ENCODE results near the gene URB1.
"Not testable (repeated sequence)": the region's sequence is repeated elsewhere in the genome, so short reads cannot be mapped to it uniquely, and the experiment has no call there.

Gene URB1

DNA sequence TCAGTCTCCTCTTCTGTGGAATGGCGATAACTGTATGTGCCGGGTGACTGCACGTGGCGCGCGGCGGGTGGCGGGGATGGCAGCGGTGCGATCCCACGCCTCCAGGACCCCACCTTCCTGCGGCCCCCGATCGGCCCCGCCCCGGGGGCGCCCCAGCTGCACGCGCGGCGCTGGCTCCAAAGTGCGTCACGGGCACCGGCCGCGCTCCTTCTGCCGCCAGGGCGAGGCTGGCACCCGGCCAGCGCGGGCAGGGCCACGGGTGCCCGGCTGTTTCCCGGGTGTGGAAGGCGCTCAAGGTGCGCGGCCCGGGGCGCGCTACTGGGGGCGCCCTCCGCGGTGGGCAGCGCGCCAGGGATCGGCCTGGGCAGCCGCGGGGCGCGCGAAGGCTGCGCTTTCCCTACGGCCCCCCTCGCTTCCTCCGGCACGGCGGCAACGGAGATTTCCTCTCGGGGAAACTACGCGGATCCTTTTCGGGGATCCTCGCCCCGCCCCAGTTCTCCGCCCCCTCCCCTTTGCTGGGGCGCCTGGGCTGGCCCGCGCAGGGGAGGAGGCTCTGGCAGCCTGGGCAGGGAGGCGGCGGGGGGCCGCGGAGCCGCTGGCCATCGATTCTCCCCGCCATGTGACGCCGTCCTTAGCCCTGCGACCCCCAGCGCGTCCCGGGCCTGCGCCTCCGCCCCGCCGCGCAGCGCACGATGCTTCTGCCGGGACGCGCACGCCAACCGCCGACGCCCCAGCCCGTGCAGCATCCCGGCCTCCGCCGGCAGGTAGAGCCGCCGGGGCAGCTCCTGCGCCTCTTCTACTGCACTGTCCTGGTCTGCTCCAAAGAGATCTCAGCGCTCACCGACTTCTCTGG is 19.6 kb upstream of the URB1 start, which contains the start of gene EVA1C:
Gene EVA1C (plus strand): TSS at position 545 of the 853 bp plus-strand sequence. CDS start 148 bp downstream, at position 693.
- DNase-seq (ENCODE audit: low read depth in 2 of 2) = peak; percentile 73 to 76

DNA sequence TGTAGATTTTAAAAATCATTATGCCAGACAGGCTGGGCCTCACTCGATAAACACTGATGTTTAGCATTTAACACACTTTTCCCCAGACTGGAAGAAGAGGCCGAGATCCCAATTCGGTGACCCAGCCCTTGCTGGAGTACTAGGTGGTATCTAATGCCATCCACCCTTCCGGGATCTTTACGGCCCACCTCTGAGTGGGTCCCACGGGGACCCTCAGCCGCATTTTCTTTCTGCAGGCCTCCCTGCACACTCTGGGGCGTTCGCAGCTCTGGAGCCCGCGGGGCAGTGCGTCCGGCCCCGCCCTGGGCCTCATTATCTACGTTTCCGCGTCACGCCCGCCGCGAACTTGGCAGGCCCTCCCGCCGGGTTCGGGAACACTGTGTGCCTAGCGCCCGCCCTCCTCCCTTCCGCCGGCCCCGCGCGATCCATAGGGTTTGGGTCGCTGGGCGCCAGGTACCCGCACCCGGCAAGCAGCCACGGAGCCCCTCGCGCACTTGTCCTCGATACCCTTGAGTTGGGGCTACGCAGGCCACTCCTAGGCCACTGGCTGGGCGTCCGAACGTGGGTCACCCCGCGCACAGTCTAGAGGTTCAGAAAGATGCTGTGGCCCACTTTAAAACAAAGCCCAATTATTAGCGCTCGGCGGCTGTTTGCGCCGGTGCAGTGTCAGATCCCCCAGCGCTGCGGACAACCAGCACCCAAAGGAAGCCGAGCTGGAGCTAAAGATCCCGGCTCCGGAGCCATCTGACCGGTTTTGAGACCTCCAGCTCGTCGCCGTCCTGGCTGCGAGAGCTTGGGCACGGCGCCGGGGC is 18.7 kb upstream of the URB1 start:
- DNase-seq (ENCODE audit: low read depth in 2 of 2) = peak; percentile 46 to 60

DNA sequence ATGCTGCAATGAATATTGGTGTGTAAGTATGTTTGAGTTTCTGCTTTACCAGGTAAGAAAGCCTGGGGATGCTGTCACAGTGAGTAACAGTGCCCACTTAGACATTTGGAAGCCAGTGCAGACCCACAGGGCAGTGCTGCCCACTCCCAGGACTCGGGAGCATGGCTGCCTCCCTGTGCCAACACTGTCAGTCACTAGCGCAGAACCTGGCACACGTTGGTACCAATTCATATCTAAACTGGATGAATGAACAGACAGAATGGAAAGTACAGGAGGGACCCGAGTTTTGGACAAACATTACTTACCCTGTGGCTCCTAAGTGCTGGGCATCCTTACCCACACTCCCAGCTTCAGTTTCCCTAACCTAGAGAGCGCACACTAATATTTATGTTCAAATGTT is 18.1 kb upstream of the URB1 start:
- DNase-seq (ENCODE audit: low read depth in 2 of 2) = no peak

DNA sequence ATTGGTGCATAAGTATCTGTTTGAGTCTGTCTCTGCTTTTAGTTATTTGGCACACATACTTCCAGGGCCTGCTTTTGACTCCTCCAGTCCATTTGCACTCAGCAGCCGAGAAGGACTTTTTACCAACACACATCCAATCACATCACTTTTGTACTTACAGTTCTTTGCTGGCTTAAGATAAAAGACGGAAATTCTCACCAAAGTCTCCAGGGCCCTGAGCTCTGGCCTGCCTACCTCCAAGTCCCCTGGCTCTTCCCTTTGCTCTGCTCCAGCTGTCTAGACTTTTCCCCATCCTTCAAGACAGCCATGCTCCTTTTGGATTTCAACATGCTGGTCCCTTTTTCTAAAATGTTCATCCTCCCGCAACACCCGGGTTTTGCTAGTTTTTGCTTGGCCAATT is 17.5 kb upstream of the URB1 start:
- no peak for DNase-seq (ENCODE audit: low read depth in 2 of 2)

DNA sequence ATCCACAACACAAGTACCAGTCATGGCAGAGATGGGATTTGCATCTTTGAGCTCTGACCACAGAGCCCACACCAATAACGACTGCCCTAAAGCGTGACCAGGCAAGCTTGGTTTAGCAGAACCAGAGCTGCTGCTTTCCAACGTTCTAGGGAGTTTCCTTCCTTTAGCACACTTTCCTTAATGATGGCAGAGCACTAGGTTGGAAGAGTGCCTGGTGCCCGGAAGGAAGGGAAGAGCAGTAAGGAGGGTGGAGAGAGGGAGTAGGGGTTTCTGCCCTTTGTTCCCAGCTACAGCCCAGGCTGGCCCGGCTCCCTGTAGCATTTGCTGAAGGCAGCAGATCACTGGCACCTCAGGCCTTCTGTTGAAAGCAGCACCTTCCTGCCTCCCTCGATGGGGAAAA is 13.6 kb upstream of the URB1 start:
- DNase-seq (ENCODE audit: low read depth in 2 of 2) = no peak

DNA sequence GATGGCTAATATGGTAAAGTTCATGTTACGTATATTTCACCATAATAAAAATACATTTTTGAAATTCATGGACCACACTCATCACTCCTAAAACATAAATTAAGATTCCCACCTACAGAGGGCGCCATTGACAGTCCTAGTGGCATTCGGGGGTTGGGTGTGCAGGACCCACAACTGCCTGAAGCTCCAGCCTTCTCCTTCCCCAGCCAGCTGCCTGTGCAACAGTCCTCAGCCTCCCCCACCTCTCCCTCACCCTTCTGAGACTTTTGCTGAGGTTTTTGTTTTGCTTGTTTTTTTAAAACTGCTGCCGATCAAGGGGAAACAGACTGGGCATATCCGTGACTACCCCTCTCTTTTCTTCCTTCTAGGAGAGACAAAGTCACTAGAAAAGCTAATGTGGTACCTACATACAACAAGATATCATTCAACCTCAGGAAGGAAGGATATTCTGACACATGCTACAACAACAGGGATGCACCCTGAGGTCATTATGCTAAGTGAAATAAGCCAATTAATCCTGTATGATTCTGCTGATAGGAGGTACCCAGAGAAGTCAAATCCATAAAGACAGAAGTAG is 10.5 kb upstream of the URB1 start:
- peak; percentile 14 to 55 for DNase-seq (ENCODE audit: low read depth in 2 of 2)

DNA sequence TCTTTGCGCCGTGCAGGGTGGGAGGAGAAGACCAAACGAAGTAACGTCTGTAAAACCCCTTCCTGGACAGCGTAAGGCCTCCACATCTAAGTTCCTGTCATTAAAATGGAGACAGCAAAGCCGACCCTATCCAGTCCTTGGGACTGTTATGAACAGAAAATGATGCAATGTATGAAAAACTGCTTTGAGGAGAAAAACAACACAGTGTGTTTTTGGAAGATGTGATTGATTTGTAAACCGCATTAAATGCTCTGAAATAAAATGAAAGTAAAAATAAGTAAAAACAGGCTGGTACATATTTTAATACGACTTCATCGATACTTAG is 827 bp upstream of the URB1 start:
- DNase-seq (ENCODE audit: low read depth in 2 of 2) = no peak

DNA sequence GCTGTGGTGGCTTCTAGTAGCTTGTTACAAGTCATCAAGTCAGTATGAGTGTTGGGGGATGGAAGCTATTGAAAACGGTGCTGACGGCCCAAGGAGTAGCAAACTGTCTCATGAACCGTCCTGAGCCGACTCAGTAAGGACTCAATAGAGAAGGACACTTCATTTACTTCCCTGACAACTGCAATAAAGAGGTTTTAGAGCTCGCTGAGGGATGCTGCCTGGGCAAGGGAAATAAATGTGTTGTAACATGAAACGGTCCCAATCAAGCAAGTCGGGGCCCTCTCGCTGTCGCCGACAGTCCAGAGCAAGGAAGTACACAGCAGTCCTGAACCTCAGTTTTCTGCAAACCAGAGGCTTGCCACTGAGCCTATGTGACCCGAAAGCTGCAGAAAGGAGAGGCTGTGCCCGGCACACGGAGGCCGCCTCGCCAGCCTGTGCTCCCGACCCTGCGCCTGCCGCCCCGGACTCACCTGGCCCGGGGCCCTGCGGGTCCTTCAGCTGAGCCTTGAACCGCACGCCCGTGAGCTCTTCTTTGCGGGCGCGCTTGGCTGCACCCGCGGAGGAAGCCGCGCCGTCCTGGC is 423 bp downstream of the URB1 start:
- no peak for DNase-seq (ENCODE audit: low read depth in 2 of 2)

DNA sequence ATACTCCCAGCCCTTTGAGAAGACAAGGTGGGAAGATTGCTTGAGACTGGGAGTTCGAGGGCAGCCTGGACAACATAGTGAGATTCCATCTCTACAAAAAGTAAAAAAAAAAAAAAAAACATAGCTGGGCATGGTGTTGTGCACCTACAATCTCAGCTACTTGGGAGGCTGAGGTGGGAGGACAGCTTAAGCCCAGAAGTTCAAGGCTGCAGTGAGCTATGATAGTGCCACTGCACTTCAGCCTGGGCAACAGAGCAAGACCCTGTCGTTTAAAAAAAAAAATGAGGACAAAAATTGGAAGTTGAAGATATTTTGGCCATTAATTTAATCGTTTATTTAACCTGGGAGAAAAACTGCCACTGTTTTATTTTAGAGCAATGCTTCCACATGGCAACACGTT is 1.1 kb downstream of the URB1 start:
- no peak for DNase-seq (ENCODE audit: low read depth in 2 of 2)

DNA sequence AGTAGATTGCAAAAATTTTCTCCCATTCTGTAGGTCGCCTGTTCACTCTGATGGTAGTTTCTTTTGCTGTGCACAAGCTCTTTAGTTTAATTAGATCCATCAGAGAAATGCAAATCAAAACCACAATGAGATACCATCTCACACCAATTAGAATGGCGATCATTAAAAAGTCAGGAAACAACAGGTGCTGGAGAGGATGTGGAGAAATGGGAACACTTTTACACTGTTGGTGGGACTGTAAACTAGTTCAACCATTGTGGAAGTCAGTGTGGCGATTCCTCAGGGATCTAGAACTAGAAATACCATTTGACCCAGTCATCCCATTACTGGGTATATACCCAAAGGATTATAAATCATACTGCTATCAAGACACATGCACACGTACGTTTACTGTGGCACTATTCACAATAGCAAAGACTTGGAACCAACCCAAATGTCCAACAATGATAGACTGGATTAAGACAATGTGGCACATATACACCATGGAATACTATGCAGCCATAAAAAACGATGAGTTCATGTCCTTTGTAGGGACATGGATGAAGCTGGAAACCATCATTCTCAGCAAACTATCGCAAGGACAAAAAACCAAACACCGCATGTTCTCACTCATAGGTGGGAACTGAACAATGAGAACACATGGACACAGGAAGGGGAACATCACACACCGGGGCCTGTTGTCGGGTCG is 2.1 kb downstream of the URB1 start:
- DNase-seq (ENCODE audit: low read depth in 2 of 2) = not testable (repeated sequence)

DNA sequence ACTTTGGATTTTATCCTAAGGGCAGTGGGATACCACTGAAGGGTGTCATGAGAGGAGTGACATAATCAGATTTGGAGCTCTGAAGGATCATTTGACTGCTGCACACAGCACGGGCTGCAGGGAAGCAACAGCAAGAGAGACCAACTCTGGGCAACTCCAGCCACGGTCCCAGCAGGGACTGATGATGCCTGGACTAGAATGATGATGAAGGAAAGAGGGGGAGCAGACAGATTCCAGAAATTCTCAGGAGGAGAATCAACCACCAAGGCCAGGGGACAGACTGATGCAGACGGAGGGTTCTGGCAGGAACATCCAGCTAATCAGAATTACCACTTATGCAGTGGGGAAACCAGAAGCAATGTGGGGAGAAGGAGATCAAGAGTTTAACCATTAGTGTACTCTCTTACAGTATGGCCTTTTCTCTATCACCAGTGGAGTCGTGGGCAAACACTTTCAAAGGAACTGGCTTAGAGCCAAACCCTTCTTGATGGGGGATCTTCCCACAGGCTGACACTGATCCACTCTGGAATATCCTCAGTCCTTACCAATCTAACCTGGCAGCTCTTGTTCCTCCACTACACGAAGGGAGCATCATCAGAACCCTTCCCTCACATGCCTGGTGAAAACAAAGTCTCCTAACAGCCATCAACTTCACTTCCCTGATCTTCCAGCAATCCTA is 3.3 kb downstream of the URB1 start:
- DNase-seq (ENCODE audit: low read depth in 2 of 2) = no peak

DNA sequence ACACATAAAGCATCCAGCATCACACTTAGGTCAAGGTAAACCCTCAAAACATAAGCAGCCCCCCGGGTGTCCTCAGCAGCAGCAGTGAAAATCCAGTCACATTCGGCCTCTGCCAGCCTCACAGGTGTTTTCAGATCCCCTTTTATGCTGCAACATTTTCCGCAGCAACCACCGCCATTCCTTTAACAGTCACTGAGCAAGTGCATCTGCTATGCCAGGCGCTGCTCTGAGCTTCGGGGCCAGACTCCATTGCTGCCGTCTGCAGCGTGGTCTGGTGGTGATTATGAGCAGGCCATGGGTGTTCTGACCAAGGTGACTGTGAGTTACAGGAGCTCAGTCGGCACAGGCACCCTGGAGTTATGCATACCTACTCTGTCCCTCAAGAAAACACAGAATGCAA is 4.5 kb downstream of the URB1 start:
- DNase-seq (ENCODE audit: low read depth in 2 of 2) = no peak

DNA sequence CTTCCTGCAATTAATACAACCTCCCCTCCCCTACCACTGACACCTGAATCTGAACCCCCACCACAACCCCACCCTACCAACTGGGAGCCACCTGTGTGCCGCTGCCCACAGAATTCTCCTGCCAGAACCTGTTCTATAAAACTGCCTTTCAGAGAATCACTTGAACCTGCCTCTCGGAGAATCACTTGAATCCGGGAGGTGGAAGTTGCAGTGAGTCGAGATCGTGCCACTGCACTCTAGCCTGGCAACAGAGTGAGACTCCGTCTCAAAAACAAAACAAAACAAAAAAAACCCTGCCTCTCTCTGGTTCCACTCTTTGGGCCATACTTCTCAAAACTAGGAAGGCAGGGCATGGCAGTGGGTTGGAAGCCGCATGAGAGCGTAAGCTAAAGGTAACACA is 5.7 kb downstream of the URB1 start:
- no peak for DNase-seq (ENCODE audit: low read depth in 2 of 2)

DNA sequence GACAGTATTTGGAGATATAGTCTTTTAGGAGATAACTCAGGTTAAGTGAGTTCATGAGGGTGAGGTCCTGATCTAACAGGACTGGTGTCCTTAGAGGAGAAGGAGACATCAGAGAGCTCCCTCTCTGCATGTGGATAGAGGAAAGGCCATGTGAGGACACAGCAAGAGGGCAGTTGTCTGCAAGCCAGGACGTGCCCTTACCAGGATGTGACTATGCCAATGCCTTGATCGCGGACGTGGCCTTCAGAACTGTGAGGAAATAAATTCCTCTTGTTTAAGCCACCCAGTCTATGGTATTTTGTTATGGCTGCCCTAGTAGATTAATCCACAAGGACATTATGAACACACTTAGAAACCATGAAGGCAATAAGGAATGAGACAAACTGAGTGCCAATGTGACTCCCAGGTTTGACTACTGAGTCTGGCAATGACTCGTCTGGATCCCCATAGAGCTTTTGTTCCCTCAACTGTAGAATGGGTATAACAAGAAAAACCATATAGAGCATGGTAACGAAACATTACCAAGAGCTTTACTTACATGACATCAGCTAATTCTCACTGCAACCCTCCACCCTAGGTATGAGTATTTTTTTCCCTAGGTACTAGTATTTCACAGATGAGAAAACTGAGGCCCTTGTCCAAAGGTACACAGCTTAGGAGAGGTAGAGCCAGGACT is 6.5 kb downstream of the URB1 start:
- DNase-seq (ENCODE audit: low read depth in 2 of 2) = no peak

DNA sequence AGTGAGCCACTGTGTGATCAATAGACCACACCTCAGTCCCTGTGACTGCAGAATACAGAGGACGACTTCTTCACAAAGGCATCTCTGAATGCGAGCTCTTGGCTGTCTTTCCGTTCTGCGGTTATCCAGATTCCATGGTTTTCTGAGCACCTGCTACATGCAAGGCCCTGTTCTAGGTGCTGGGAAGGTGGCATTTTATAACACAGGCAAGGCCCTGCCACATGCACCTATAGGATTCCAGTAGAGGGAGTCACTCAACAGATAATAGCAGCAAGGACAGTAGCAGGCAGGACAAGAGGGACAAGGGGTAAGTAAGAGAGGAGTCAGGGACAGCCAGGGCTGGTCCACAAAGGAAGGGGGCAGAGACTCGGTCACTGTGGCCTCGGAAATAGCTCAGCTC is 9.0 kb downstream of the URB1 start:
- no peak for DNase-seq (ENCODE audit: low read depth in 2 of 2)

DNA sequence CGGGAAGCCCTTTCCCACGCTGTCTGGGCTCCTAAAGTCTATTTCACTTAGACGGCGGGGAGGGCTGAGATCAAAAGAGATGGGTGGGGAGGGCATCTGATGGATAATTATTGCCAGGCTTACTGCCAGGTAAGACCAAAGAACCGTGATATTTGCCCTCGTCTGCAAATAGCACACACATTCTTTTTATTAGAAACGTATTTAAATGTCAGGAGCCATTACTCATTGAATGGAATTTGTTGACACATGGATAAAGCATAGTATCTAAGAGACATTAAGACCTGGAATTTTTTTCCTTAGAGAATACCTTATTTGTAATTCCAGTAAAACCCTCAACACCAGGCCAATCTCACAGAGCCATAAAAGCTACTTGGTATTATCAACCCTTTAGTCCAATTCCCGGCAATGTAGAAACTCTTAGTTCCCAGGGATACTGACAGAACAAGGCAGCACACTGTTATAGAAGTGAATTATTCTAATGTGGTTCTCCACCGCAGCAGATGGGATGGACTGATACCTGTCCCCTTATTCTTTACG is 10.6 kb downstream of the URB1 start:
- no peak for DNase-seq (ENCODE audit: low read depth in 2 of 2)

DNA sequence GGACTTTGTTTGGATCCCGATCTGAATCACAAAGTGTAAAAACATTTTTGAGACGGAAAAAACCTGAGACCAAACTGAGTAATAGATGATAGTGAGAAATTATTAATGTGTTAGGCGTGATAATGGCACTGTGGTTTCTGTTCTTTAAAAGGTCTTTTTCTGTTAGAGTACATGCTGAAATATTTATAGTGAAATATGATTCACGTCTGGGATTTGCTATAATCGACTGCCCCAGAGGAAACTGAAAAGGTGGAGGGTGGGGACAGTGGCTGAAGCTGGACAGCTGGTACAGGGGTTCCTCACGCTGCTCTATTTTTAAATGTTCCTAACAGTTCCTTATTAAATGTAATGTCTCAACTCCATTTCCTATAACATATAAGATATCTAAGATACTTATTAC is 11.2 kb downstream of the URB1 start:
- no peak for DNase-seq (ENCODE audit: low read depth in 2 of 2)

DNA sequence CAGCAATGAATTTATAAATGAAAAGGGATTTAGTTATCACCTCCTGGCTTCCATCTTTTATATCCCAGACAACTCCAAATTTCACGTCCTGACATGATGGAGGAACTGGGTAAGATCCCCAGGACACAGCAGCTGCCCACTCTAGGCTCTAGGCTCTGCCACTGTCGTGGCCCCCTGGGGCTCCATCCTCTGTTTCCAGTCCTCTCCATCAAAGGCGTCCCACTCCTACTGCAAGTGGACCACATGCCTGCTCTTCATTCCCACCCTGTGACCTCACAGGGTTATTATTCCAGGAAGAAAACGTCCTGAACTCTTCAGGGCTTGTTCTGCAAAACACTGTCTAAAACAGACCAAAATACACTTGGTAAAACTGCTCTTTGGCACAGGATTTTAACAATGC is 11.9 kb downstream of the URB1 start:
- no peak for DNase-seq (ENCODE audit: low read depth in 2 of 2)

DNA sequence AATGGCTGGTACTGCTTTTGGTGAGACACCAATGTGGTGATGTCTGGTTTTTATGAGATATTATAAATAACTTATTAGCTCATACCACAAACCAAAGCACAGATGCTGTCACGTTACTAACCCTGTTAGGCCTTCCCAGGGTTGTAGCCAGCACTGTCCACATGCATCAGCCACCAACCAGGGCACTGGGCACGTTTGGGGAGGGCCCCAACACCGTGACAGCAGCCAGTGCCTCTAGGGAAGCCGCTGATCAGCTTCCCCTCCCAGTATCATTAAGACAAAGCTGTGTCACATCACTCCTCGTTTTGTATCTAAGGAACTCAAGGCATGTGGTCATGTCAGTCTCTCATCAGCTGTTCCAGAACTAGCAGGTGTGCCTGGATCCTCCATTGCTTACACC is 13.9 kb downstream of the URB1 start:
- no peak for DNase-seq (ENCODE audit: low read depth in 2 of 2)

DNA sequence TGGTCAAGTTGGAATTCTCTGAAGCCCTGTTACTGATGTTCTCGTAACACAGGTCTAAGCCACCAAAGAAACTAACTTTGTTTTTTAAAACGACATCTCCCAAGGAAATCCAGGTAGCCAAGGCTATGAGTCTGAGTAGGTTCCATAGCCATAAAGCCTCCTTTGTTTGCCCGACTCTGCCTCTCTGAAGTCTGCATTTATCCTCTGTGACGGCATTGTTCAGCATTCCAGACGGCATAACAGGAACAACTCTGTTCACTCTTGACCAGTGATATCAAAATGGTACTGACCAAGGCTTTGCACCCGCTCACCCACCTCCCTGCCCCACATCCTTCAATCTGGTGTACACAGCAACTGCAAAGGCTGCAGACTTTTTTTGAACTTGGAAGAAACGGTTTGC is 14.8 kb downstream of the URB1 start:
- no peak for DNase-seq (ENCODE audit: low read depth in 2 of 2)
